Activated CD4-positive, alpha-beta memory T cell treated with anti-CD3 and anti-CD28 coated beads for 36 hours (primary cell): ENCODE measurements around the gene BTBD9. TPM values are rescaled to one million over a fixed set of nuclear protein-coding genes. Genes with fewer than 3 reads are reported as not detected.

ENCODE experiments used
- CTCF ChIA-PET: fragments of 350-600 bp; sonication (Branson Sonifier 250); formaldehyde crosslinking; loops from one replicate; lab custom pipeline; 2021; ENCODE audit warnings: antibody characterized with exemption, inconsistent platforms; lab: Charles Lee
- POLR2A ChIA-PET: fragments of 350-600 bp; sonication (Branson Sonifier 250); formaldehyde crosslinking; loops from one replicate; lab custom pipeline; 2021; ENCODE audit warnings: antibody characterized with exemption; lab: Charles Lee
- DNase-seq: peaks from one replicate; pipeline ENCODE4 v3.0.0-alpha.2; 2020
- H3K27ac Mint-ChIP-seq: one replicate; pipeline ENCODE4 v1.8.0; 2021; ENCODE audit warnings: mixed read lengths
- H3K27me3 Mint-ChIP-seq: one replicate; pipeline ENCODE4 v1.8.0; 2021; ENCODE audit warnings: mixed read lengths
- H3K36me3 Mint-ChIP-seq: one replicate; pipeline ENCODE4 v1.8.0; 2021; ENCODE audit warnings: mixed read lengths
- H3K4me1 Mint-ChIP-seq: one replicate; pipeline ENCODE4 v1.8.0; 2021; ENCODE audit warnings: low read depth, mixed read lengths
- H3K4me3 Mint-ChIP-seq: one replicate; pipeline ENCODE4 v1.8.0; 2021; ENCODE audit warnings: mild to moderate bottlenecking, mixed read lengths
- H3K9me3 Mint-ChIP-seq: one replicate; pipeline ENCODE4 v1.8.0; 2021; ENCODE audit warnings: mixed read lengths
- intact Hi-C: fragments of 100-400 bp; cut with micrococcal nuclease; formaldehyde crosslinking; loops from one replicate; pipeline ENCODE4 v1.15.1; 2023
- total RNA-seq, 2 experiments: library from RNA; stranded (reverse); gene quantifications; one replicate each; pipeline ENCODE4 v1.2.3, GENCODE V29; 2021

The BTBD9 gene
- total RNA-seq, 2 experiments from 2014 or later, result 14.4 to 14.6 TPM

DNA sequence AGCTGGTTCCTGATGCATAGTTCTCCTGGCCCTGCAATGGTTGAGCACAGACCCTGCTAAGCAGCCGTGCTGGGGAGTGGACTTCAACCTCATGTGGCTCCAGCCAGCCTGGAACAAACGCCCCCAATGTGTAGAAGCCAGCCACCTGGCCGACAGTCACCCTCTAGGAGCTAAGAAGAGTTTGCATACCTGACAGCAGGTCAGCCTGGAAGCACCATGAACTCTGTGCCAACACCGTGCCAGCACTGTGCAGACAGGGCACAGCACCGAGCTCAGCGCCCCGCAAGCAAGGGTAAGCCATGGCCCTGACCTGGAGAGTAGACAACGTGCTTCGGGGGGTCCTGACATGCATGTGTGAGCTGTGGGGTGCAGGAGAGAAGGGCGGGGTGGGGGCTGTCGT is 463.9 kb downstream of the BTBD9 start:
- Mint-ChIP-seq H3K9me3 (no peaks in the 10 kb centered on the region), H3K4me1 (peaks cover 6% of the 10 kb centered on the region), H3K4me3 (no peak overlapping the region), H3K36me3 (no peaks in the 10 kb centered on the region), H3K27me3 (no peaks in the 10 kb centered on the region), H3K27ac (no peak overlapping the region)
- ChIA-PET CTCF (no interaction called here), POLR2A (no interaction called here)
- intact Hi-C loops, result no loop called here
- no peak for DNase-seq

DNA sequence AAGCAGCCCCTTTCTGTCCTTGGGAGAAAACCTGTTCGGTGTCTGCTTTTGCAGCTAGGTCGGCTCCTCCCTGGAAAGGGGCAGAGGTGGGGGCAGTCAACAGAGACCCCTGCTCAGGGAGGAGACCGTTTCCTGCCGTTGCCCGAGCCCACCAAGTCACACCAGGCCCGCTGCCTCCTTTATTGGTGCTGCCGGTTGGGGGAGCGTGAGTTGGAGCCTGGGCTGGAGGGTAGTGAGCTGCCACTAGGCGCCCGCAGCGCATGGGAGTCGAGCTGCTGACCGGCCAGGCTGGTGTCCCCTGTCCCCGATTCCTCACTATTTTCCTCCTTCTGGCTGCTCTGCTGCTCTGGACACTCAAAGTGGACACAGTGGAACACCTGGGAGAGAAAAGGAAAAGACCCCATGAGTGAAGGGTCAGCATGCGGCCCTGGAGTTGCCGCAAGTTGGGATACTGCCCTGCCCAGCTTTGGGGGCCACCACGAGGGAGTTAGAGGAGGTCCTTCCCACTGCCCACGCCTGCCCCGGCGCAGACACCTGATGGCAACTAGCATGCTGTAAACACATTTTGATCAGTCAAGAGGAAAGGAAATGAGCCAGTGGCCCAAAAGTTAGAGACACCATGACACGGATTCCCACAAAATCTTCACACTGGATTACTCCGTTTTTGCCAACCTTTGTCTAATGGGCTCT is 464.8 kb downstream of the BTBD9 start:
- H3K4me3 Mint-ChIP-seq, result no peak overlapping the region
- POLR2A ChIA-PET, result no interaction called here
- intact Hi-C loops, result no loop called here
- DNase-seq, result no peak
- peaks cover 6% of the 10 kb centered on the region for H3K4me1 Mint-ChIP-seq
- H3K27ac Mint-ChIP-seq, result no peak overlapping the region
- no peaks in the 10 kb centered on the region for H3K27me3 Mint-ChIP-seq
- CTCF ChIA-PET, result no interaction called here
- H3K9me3 Mint-ChIP-seq, result no peaks in the 10 kb centered on the region
- no peaks in the 10 kb centered on the region for H3K36me3 Mint-ChIP-seq

DNA sequence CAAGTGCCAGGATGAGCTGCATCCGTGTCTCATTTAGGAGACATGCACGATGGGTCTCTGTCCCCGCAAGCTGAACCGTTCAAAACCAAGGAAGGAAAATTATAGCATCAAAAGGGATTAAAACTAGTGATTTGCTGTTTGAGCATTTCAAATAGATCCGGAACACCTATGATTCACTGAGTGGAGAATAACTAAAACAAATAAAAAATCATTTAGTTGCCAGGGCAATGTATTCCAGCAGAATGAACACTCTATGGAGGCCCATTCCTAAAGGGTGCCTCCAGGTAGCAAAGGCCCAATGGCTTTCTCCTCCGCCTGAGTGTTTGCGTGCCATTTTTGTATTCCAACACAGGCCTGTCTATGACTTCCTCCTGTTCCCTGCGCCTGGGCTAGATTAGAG is 465.4 kb downstream of the BTBD9 start:
- Mint-ChIP-seq H3K36me3 (no peaks in the 10 kb centered on the region), H3K4me3 (no peak overlapping the region), H3K27ac (no peak overlapping the region), H3K27me3 (no peaks in the 10 kb centered on the region), H3K4me1 (peaks cover 6% of the 10 kb centered on the region), H3K9me3 (no peaks in the 10 kb centered on the region)
- ChIA-PET POLR2A (no interaction called here), CTCF (no interaction called here)
- intact Hi-C loops, result no loop called here
- no peak for DNase-seq

DNA sequence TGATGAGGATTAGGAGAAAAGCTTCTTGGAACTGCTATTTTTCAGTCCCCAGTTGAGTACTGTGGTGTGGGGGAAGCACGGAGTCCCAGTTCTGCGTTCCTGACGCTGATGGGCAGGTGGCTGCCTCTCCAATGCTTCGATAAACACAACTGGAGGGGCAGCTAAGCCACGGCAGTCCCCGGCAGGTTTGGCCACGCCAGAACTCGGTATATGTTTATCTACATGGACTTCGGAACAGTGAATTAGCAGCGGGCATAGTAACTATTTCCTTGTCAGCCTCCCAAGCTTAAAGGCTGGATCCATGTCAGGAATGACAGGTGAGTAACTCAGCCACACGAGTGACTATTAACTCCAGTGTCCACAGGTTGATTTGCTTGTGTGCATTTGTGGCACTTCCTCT is 465.8 kb downstream of the BTBD9 start:
- H3K9me3 Mint-ChIP-seq, result no peaks in the 10 kb centered on the region
- ChIA-PET CTCF (no interaction called here), POLR2A (no interaction called here)
- H3K36me3 Mint-ChIP-seq, result no peaks in the 10 kb centered on the region
- peaks cover 6% of the 10 kb centered on the region for H3K4me1 Mint-ChIP-seq
- H3K27ac Mint-ChIP-seq, result no peak overlapping the region
- DNase-seq, result no peak
- H3K27me3 Mint-ChIP-seq, result no peaks in the 10 kb centered on the region
- no peak overlapping the region for H3K4me3 Mint-ChIP-seq
- intact Hi-C loops, result no loop called here

DNA sequence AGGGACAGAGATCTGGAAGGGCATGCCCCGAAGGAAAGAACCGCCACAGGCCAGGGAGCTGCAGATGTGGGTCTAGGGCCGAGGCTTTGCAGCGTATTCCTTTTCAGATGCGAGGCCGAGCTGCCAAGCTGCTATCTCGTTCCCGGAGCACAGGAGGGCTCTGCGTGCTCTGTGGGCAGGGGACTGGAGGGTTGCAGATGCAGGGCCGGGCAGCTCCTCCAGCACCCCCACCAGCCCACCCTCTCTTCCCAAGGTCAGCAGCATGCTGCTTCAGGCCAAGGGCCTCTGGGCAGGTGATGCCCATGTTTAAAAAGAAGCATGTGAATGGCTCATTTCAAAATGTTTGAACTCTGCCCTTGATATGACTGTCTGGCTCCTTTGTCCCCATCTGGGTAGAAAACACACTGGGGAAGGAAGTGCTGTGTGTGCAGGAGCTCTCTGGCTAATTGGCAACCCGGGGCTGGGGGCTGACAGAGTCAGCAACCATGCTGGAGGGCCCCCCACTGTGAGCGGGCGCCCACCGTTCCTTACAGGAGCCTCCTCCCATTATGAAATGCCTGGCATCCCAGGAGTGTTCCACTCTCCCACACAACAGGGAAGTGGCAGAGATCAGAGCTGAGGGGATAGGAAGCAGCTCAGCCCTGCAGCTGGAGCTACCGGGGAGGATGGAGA is 466.9 kb downstream of the BTBD9 start:
- Mint-ChIP-seq H3K9me3 (no peaks in the 10 kb centered on the region), H3K4me1 (peaks cover 6% of the 10 kb centered on the region), H3K36me3 (no peaks in the 10 kb centered on the region), H3K4me3 (no peak overlapping the region), H3K27me3 (no peaks in the 10 kb centered on the region), H3K27ac (no peak overlapping the region)
- no peak for DNase-seq
- ChIA-PET CTCF (no interaction called here), POLR2A (no interaction called here)
- intact Hi-C loops, result no loop called here

DNA sequence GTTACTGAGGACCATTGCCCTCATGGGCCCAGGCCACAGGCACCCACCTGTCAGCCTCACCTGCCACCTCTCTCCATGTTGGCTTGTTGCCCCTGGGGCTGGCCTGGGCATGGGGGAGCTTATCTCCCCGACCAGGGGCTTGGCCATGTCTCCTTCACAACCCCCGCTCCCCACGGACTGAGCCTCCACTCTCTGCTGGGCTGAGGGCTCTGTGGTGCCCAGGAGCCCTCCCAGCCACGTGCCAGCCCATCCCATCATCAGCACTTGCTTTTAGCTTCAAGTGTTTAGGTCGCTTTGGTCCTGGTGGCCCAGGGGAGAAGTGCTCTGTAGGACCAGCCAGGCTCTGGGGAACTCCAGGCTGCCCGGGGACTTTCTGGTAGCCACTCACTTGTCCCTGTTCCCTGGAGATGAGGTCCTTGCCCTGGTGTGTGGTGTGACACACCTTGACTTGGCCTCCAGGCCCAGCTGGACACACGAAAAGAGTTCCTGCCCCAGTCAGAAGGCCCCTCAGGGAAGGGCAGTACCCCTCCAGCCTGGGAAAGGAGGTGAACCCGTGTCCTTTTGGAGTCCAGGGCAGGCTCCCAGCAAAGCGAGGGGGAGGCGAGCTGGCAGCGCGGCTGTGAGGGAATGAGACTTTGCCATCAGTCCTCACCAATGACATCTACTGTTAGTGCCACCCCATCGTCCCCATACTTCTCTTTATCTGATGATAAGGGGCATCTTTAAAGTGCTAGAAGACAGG is 467.6 kb downstream of the BTBD9 start:
- no peaks in the 10 kb centered on the region for H3K27me3 Mint-ChIP-seq
- peaks cover 6% of the 10 kb centered on the region for H3K4me1 Mint-ChIP-seq
- DNase-seq, result no peak
- H3K4me3 Mint-ChIP-seq, result no peak overlapping the region
- ChIA-PET POLR2A (no interaction called here), CTCF (no interaction called here)
- no peaks in the 10 kb centered on the region for H3K9me3 Mint-ChIP-seq
- H3K27ac Mint-ChIP-seq, result no peak overlapping the region
- no peaks in the 10 kb centered on the region for H3K36me3 Mint-ChIP-seq
- intact Hi-C loops, result no loop called here

DNA sequence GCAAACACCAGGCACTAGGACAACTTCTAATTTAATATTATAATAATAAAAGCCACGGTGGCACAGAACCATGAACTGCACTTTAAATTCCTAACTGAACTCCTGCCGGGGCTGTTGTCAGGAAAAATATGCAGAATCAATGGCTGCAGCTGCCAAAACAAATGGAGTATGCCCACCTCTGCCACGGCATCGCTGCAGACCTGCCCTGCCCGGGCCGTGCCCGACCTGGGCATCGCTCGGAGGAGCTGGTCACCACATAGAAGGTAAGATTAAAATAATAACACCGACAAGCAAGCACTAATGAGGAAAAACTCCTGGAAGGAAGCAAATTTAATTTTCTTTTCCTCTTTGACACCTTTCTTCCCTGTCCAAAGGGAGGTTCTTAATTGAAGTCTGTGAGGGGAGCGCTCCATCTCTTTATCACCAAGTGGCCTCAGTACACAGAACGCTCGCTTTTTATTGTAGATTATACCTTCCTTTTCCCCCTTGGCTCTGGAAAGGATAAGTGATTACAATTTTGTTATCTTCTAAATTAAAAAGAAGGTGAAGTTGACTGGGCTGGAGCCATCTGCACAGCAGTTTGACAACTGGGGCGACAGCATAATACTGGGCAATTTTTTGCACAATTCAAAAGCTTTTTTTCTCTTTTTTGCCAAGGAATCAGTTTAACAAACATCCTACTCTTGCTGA is 468.9 kb downstream of the BTBD9 start:
- H3K36me3 Mint-ChIP-seq, result no peaks in the 10 kb centered on the region
- no peak overlapping the region for H3K4me3 Mint-ChIP-seq
- ChIA-PET POLR2A (no interaction called here), CTCF (no interaction called here)
- DNase-seq, result no peak
- no peaks in the 10 kb centered on the region for H3K27me3 Mint-ChIP-seq
- no peaks in the 10 kb centered on the region for H3K9me3 Mint-ChIP-seq
- intact Hi-C loops, result no loop called here
- H3K4me1 Mint-ChIP-seq, result peaks cover 6% of the 10 kb centered on the region
- no peak overlapping the region for H3K27ac Mint-ChIP-seq

DNA sequence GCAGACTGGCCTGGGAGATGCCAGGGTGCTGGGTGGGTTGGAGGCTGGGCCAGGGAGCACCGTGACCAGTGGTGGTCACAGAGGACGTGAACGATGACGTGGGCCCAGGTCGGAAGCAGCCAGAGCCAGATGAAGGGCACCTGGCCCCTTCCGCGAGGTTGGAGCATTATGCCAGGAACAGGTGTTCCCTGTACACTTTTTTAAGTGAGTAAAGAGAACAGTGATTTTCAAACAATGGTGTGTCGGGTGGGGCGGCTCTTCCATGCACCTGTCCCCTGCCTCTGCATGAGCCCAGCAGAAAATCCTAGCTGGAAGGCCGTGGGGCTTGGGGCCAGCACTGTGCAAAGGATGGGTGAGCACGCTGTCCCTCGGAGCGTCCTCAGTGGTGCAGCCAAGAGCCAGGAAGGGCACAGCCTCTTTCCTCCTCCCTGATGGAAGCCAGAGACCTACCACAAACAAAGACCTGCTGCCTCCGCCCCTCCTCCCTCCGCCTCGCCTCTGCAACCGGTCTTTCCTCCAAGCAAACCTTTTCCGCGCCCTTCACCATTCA is 469.7 kb downstream of the BTBD9 start:
- DNase-seq, result no peak
- Mint-ChIP-seq H3K9me3 (no peaks in the 10 kb centered on the region), H3K36me3 (no peaks in the 10 kb centered on the region), H3K27me3 (no peaks in the 10 kb centered on the region), H3K4me1 (peaks cover 6% of the 10 kb centered on the region), H3K27ac (no peak overlapping the region), H3K4me3 (no peak overlapping the region)
- POLR2A ChIA-PET, result no interaction called here
- CTCF ChIA-PET, result no interaction called here
- intact Hi-C loops, result no loop called here

DNA sequence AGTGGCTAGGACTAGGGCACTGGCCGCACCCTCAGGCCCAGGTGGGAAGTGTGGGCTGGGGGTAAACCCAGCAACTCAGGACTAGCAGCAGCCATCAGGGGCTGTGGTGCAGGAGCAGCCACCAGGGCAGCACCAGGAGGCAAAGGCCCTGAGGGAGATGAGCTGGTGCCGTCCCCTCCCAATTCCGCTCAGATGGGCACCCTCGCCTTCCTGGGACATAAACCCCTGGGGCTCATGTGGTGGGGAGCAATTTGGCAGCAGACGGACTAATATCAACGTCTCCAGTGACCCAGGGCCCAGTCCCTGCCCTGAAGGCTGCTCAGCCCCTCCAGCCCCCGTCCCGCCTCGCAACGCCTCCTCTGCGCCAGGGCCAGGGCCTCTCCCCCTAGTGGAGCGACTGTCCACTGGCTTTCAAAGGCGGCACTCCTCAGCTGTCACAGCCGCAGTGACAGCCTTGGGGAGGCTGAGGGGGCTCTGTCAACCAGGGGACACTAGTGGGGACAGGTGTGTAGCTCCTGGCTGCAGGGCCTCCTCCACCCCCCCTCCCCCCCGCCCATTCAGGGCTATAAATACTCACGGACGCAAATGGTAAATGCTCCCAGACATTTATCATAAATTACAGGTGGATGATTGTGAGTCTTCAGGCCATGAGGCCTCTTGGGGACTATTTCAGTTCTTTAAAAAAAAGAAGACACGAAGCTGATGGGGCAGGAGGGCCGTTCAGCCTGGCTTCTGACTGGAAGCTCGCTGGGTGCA is 470.3 kb downstream of the BTBD9 start:
- POLR2A ChIA-PET, result no interaction called here
- CTCF ChIA-PET, result no interaction called here
- no peaks in the 10 kb centered on the region for H3K27me3 Mint-ChIP-seq
- H3K36me3 Mint-ChIP-seq, result no peaks in the 10 kb centered on the region
- no peak for DNase-seq
- peaks cover 6% of the 10 kb centered on the region for H3K4me1 Mint-ChIP-seq
- intact Hi-C loops, result no loop called here
- H3K4me3 Mint-ChIP-seq, result no peak overlapping the region
- no peaks in the 10 kb centered on the region for H3K9me3 Mint-ChIP-seq
- no peak overlapping the region for H3K27ac Mint-ChIP-seq

DNA sequence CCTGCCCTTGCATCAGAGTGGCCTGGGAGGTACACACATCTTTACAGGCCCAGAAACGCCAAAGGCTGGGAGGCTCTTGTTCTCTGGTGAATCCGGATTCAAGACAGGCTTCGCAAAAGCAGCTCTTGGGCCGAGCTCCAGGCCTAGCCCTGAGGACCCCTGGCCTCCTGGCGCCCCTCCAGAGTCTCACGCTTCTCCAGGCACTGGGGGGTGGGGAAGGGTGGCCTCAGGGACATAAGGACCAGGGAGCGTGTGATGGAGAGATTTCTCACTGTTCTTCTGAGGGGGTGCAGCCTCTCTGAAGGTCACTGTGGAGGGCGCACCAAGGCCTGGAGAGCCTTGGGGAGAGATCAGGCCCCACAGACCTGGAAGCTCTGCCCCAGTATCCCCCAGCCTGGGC is 471.0 kb downstream of the BTBD9 start:
- no peaks in the 10 kb centered on the region for H3K27me3 Mint-ChIP-seq
- H3K4me1 Mint-ChIP-seq, result peaks cover 6% of the 10 kb centered on the region
- DNase-seq, result no peak
- H3K27ac Mint-ChIP-seq, result no peak overlapping the region
- intact Hi-C loops, result no loop called here
- no peaks in the 10 kb centered on the region for H3K9me3 Mint-ChIP-seq
- H3K36me3 Mint-ChIP-seq, result no peaks in the 10 kb centered on the region
- H3K4me3 Mint-ChIP-seq, result no peak overlapping the region
- POLR2A ChIA-PET, result no interaction called here
- CTCF ChIA-PET, result interaction anchor here (0.8 kb wide), 1 partner anchor 325 kb away, joined by 4 read pairs; no protein-coding TSS in a partner anchor

DNA sequence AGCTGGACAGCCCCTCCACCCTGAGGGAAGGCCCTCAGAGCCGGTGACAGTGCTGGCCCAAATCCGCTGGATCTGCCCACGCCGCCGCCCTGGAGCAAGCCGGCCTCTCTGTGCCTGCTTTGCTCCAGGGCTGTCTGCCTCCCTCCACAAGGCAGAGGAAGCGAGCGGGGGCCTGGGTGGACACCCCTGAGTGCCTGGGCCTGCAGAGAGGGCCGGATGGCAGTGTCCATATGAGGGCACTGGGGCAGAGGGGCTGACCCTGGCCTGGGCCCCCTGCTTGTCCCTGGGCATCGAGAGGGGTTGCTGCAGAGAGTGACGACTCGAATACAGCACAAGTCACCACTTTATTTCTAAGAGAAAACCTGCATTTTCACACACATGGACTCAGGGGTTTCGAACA is 471.6 kb downstream of the BTBD9 start:
- Mint-ChIP-seq H3K4me1 (peaks cover under 1% of the 10 kb centered on the region), H3K36me3 (no peaks in the 10 kb centered on the region), H3K27ac (no peak overlapping the region), H3K9me3 (no peaks in the 10 kb centered on the region), H3K4me3 (no peak overlapping the region), H3K27me3 (no peaks in the 10 kb centered on the region)
- POLR2A ChIA-PET, result no interaction called here
- DNase-seq, result no peak
- CTCF ChIA-PET, result interaction anchor here (0.8 kb wide), 1 partner anchor 326 kb away, joined by 4 read pairs; no protein-coding TSS in a partner anchor
- intact Hi-C loops, result no loop called here
